ENCODE results near the gene SIK2. TPM values are rescaled to one million over a fixed set of nuclear protein-coding genes. Genes with fewer than 3 reads are reported as not detected.

Gene SIK2
- total and polyA plus RNA-seq, 2 donors (not counting 3 experiments of a cell fraction or from before 2014, with no cell fraction given), result 14.6 to 17.1 TPM

GRCh38 chr11:111720801-111721494, 118.7 kb downstream of the SIK2 start:
- no peak for FAIRE-seq
- H4K20me1 ChIP-seq (replicated peaks; ENCODE audit: control insufficient read depth, extremely low read depth, insufficient read depth, low read length), result no peaks in the 10 kb centered on the region
- CTCF ChIA-PET, result interaction anchor here (1.4 to 1.6 kb wide), 3 partner anchors 9 to 117 kb away, joined by 4 to 6 read pairs (median 4); no protein-coding TSS in a partner anchor
- H3K4me1 ChIP-seq (ENCODE audit: control insufficient read depth, extremely low read depth, insufficient read depth, low read length), result peaks cover 6% of the 10 kb centered on the region
- POLR2A ChIA-PET, result no interaction called here
- BruUV-seq (replicated peaks), result no TSS peak
- H3K27ac ChIP-seq (ENCODE audit: insufficient read depth, low read depth, low read length), result no peak overlapping the region
- H3K36me3 ChIP-seq (ENCODE audit: control insufficient read depth in 2 of 2, extremely low read depth in 1 of 2, insufficient read depth in 2 of 2, low read length in 2 of 2), result peaks cover 0 to 37% of the 10 kb centered on the region in 2 experiments
- H3K9ac ChIP-seq (replicated peaks; ENCODE audit: extremely low read depth, insufficient read depth, low read length), result no peak overlapping the region
- no peak for TF ChIP-seq JUN (IDR thresholded peaks at IDR 0.05; ENCODE audit: borderline replicate concordance, insufficient read depth, insufficient read length, low read depth)
- no peak for TF ChIP-seq POLR2A (IDR thresholded peaks at IDR 0.05; ENCODE audit: low read depth, low read length)
- TF ChIP-seq, protein P1, sequence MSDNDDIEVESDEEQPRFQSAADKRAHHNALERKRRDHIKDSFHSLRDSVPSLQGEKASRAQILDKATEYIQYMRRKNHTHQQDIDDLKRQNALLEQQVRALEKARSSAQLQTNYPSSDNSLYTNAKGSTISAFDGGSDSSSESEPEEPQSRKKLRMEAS (IDR thresholded peaks at IDR 0.05; ENCODE audit: insufficient read depth, insufficient read length), result no peak
- TF ChIP-seq FOS (IDR thresholded peaks at IDR 0.05; ENCODE audit: borderline replicate concordance, insufficient read depth, low read length), result no peak
- no peak for TF ChIP-seq POLR2AphosphoS5 (IDR thresholded peaks at IDR 0.05; ENCODE audit: insufficient read depth, low read depth, low read length)
- no peak for TF ChIP-seq GATA2 (IDR thresholded peaks at IDR 0.05; ENCODE audit: insufficient read depth, insufficient read length, low read depth, low read length)
- TF ChIP-seq, protein P2, sequence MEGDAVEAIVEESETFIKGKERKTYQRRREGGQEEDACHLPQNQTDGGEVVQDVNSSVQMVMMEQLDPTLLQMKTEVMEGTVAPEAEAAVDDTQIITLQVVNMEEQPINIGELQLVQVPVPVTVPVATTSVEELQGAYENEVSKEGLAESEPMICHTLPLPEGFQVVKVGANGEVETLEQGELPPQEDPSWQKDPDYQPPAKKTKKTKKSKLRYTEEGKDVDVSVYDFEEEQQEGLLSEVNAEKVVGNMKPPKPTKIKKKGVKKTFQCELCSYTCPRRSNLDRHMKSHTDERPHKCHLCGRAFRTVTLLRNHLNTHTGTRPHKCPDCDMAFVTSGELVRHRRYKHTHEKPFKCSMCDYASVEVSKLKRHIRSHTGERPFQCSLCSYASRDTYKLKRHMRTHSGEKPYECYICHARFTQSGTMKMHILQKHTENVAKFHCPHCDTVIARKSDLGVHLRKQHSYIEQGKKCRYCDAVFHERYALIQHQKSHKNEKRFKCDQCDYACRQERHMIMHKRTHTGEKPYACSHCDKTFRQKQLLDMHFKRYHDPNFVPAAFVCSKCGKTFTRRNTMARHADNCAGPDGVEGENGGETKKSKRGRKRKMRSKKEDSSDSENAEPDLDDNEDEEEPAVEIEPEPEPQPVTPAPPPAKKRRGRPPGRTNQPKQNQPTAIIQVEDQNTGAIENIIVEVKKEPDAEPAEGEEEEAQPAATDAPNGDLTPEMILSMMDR (IDR thresholded peaks at IDR 0.05; ENCODE audit: extremely low read depth in 1 of 2, insufficient read depth in 1 of 2, low read depth in 1 of 2, low read length in 2 of 2), result no peak
- no peak for TF ChIP-seq MYC (IDR thresholded peaks at IDR 0.05; ENCODE audit: low read depth, low read length)
- TF ChIP-seq EZH2 (IDR thresholded peaks at IDR 0.05; ENCODE audit: borderline replicate concordance, low read depth, low read length, severe bottlenecking), result no peak
- no peaks in the 10 kb centered on the region for H3K9me3 ChIP-seq (replicated peaks; ENCODE audit: control insufficient read depth, insufficient read depth, low read length)
- H3K27me3 ChIP-seq (ENCODE audit: control insufficient read depth in 2 of 2, insufficient read depth in 2 of 2, low read length in 2 of 2), result no peaks in the 10 kb centered on the region
- no peaks in the 10 kb centered on the region for H3K9me1 ChIP-seq (replicated peaks; ENCODE audit: control insufficient read depth, extremely low read depth, insufficient read depth, low read length)
- H3K79me2 ChIP-seq (ENCODE audit: control insufficient read depth, insufficient read depth, low read length), result no peaks in the 10 kb centered on the region
- no peak overlapping the region for H3K4me3 ChIP-seq (replicated peaks in 1 of 3; ENCODE audit: insufficient read depth in 1 of 3, low read depth in 1 of 3, low read length in 3 of 3)
- intact Hi-C loops (cut with micrococcal nuclease) (no loop called here), dilution Hi-C loops (cut with MboI; ENCODE audit: extremely low pct_ligation_motif_present, low sequenced_read_pairs) (no loop called here)
- no peak for DNase-seq (ENCODE audit: low read depth, low spot score)
- no peak overlapping the region for H3K4me2 ChIP-seq (ENCODE audit: insufficient read depth, low read length)
- H2AFZ ChIP-seq (ENCODE audit: low read depth, low read length), result no peak overlapping the region
